Panc1 (cell line): Measurements from ENCODE around the gene KCNIP4. TPM values are rescaled to one million over a fixed set of nuclear protein-coding genes. Genes with fewer than 3 reads are reported as not detected.

Experiments
- ATAC-seq: fragments of 200-7000 bp; cut with Tn5 transposase; 2 replicates; pipeline ENCODE4 v1.9.1; 2020; ENCODE audit warnings: mild to moderate bottlenecking, moderate library complexity
- BruUV-seq: library from RNA; stranded (reverse); fragments of 400-500 nt; replicated peaks from 2 replicates; lab custom pipeline; 2021; lab: Mats Ljungman, UMichigan
- CTCF ChIA-PET: fragments of 300-600 bp; sonication (Branson Sonifier 250); formaldehyde crosslinking; loops from one replicate; lab custom pipeline; 2022; ENCODE audit warnings: antibody characterized with exemption; lab: Charles Lee
- POLR2A ChIA-PET: fragments of 300-600 bp; sonication (Branson Sonifier 250); formaldehyde crosslinking; loops from one replicate; lab custom pipeline; 2022; ENCODE audit warnings: antibody characterized with exemption; lab: Charles Lee
- DNase-seq: peaks from one replicate; pipeline ENCODE4 v3.0.0-alpha.2; 2010; ENCODE audit warnings: low read depth, low spot score
- H3K27ac ChIP-seq: 2 replicates; pipeline ENCODE4 v1.5.1; 2011; ENCODE audit warnings: mild to moderate bottlenecking, low read length, inconsistent platforms
- H3K27me3 ChIP-seq: fragments of 200-500 bp; sonication (Bioruptor generic); 2 replicates; pipeline ENCODE4 v1.6.0; 2014; ENCODE audit warnings: low read length, inconsistent platforms; ENCODE audit not compliant: control insufficient read depth, insufficient read depth
- H3K36me3 ChIP-seq: fragments of 200-500 bp; sonication (Bioruptor generic); 2 replicates; pipeline ENCODE4 v1.5.1; 2014; ENCODE audit warnings: inconsistent platforms, mild to moderate bottlenecking, low read length, moderate library complexity; ENCODE audit not compliant: control insufficient read depth, insufficient read depth
- H3K4me1 ChIP-seq: 2 replicates; pipeline ENCODE4 v1.5.1; 2011; ENCODE audit warnings: inconsistent platforms, mild to moderate bottlenecking, low read length, moderate library complexity; ENCODE audit not compliant: control insufficient read depth, insufficient read depth
- H3K4me3 ChIP-seq, 2 experiments: 2 replicates each; pipeline ENCODE4 v1.5.1; 2011 to 2012; ENCODE audit warnings: low read depth in 2 of 2, low read length in 2 of 2, mild to moderate bottlenecking in 2 of 2, inconsistent platforms in 1 of 2, moderate library complexity in 1 of 2
- H3K9me3 ChIP-seq: fragments of 200-500 bp; sonication (Bioruptor generic); 2 replicates; pipeline ENCODE4 v1.5.1; 2014; ENCODE audit warnings: low read depth, mild to moderate bottlenecking, inconsistent platforms, low read length, moderate library complexity; ENCODE audit not compliant: control insufficient read depth, insufficient read depth
- CTCF ChIP-seq: fragments of 450-650 bp; IDR thresholded peaks from 2 replicates; pipeline ENCODE4 v1.5.1; 2017; ENCODE audit warnings: mild to moderate bottlenecking
- POLR2AphosphoS5 ChIP-seq: IDR thresholded peaks from 2 replicates; pipeline ENCODE4 v1.6.1; 2012; ENCODE audit warnings: mild to moderate bottlenecking, low read depth, low read length, moderate library complexity
- REST ChIP-seq, 2 experiments: IDR thresholded peaks; 2 replicates each; pipeline ENCODE4 v1.6.1; 2011 to 2012; ENCODE audit warnings: low read depth in 2 of 2, control low read depth in 1 of 2, low read length in 1 of 2, mild to moderate bottlenecking in 1 of 2, moderate library complexity in 1 of 2; ENCODE audit not compliant: insufficient read depth in 1 of 2
- SIN3A ChIP-seq: IDR thresholded peaks from 2 replicates; pipeline ENCODE4 v1.6.1; 2012; ENCODE audit warnings: low read depth, mild to moderate bottlenecking, low read length, moderate library complexity, borderline replicate concordance; ENCODE audit not compliant: insufficient read depth
- TCF7L2 ChIP-seq: IDR thresholded peaks from 2 replicates; pipeline ENCODE4 v1.6.1; 2011; ENCODE audit warnings: mild to moderate bottlenecking, low read depth, low read length, inconsistent platforms
- in situ Hi-C: cut with HindIII; loops from 2 replicates; pipeline ENCODE4 v1.10.0; 2016; ENCODE audit warnings: low sequenced_read_pairs, low pct_unique_long_range_greater_than_20kb
- intact Hi-C: fragments of 100-400 bp; cut with micrococcal nuclease; formaldehyde crosslinking; loops from one replicate; pipeline ENCODE4 v1.10.0; 2022; ENCODE audit not compliant: unreplicated experiment
- total RNA-seq: library from RNA; stranded (reverse); gene quantifications from one replicate; pipeline ENCODE4 v1.2.1, GENCODE V29; 2021; ENCODE audit not compliant: unreplicated experiment

KCNIP4 gene
- total RNA-seq, 1 experiment from 2014 or later: not detected

GRCh38 chr4:21117541-21118180 is 830.9 kb downstream of the KCNIP4 start:
- BruUV-seq: no TSS peak
- in situ Hi-C loops (no loop called here), intact Hi-C loops (no loop called here)
- H3K36me3 ChIP-seq: no peaks in the 10 kb centered on the region
- CTCF ChIA-PET: no interaction called here
- no peak for TF ChIP-seq REST (IDR thresholded peaks at IDR 0.05; ENCODE audit: insufficient read depth in 1 of 2, low read depth in 2 of 2, low read length in 1 of 2)
- TF ChIP-seq SIN3A: no peak
- TF ChIP-seq TCF7L2: no peak
- TF ChIP-seq CTCF: no peak
- no peak for TF ChIP-seq POLR2AphosphoS5
- ATAC-seq: no peak
- POLR2A ChIA-PET: no interaction called here
- no peak for DNase-seq
- H3K27me3 ChIP-seq: no peaks in the 10 kb centered on the region
- no peak overlapping the region for H3K27ac ChIP-seq
- H3K4me1 ChIP-seq: no peaks in the 10 kb centered on the region
- H3K9me3 ChIP-seq: no peaks in the 10 kb centered on the region
- no peak overlapping the region for H3K4me3 ChIP-seq

GRCh38 chr4:21113496-21114223 is 834.9 kb downstream of the KCNIP4 start:
- no peaks in the 10 kb centered on the region for H3K4me1 ChIP-seq
- ChIA-PET POLR2A (no interaction called here), CTCF (no interaction called here)
- ATAC-seq (no peak), DNase-seq (no peak)
- H3K27ac ChIP-seq: no peak overlapping the region
- in situ Hi-C loops (no loop called here), intact Hi-C loops (no loop called here)
- no peak overlapping the region for H3K4me3 ChIP-seq
- H3K36me3 ChIP-seq: no peaks in the 10 kb centered on the region
- H3K27me3 ChIP-seq: no peaks in the 10 kb centered on the region
- no TSS peak for BruUV-seq
- no peaks in the 10 kb centered on the region for H3K9me3 ChIP-seq
- TF ChIP-seq TCF7L2: no peak
- no peak for TF ChIP-seq REST (IDR thresholded peaks at IDR 0.05; ENCODE audit: insufficient read depth in 1 of 2, low read depth in 2 of 2, low read length in 1 of 2)
- no peak for TF ChIP-seq SIN3A
- TF ChIP-seq CTCF: no peak
- TF ChIP-seq POLR2AphosphoS5: no peak
